ENCODE measurements around the gene PTPMT1.
"Not testable (repeated sequence)": the region's sequence is repeated elsewhere in the genome, so short reads cannot be mapped to it uniquely, and the experiment has no call there.

Gene PTPMT1

DNA sequence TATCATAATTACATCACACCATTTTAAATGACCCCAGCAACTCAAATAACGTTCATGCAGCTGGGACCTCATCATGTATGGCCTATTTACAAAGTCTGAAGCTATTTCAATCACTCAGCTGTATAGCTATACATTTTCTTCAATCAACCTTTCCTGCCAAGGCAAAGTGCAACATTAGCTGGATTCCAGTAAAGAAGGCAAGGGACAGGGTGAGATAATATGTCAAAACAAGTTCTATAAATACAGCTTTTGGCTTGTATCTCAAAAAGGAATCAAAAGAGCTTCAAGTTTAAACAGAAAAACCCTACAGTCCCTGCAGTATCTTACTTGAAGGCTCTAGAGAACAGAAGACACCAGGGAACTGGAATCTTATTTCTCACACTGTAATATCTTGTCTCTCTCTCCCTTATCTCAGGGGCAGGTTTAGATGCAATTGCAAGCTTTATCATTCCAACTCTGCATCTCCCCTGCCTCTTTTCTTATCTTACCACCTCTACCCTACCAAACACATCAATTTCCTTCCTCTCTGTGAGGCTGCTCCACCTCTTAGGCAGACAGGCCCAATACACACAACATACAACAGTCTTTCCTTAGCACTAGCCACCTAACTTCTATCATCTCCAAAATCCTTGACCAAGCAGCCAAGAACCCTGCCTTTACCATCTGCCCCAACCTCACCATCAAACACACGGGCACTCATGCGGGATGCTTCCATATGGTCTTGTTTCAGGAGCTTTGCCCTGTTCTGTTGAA is 47.0 kb upstream of the PTPMT1 start:
- 0 out of 2 replicates have a peak overlapping the region, but pooled peaks have one; percentile 3 for H3K9ac ChIP-seq (ENCODE audit: low read length)
- H4K20me1 ChIP-seq (ENCODE audit: low read depth, low read length), result peaks cover 16% of the 10 kb centered on the region; the same call in 1 of the 2 replicates
- no peaks in the 10 kb centered on the region for H3K36me3 ChIP-seq (ENCODE audit: low read length)
- no peak overlapping the region for H2AFZ ChIP-seq (ENCODE audit: low read depth, low read length, severe bottlenecking)
- H3F3A ChIP-seq (ENCODE audit: insufficient read depth), result peaks cover 5% of the 10 kb centered on the region; the same call in 1 of the 2 replicates
- no peak overlapping the region for H3K4me3 ChIP-seq (ENCODE audit: insufficient read depth, low read length, poor library complexity, severe bottlenecking)
- TF ChIP-seq EZH2phosphoT487 (conservative IDR thresholded peaks at IDR 0.05; ENCODE audit: low read length) (no peak), CTCF (IDR thresholded peaks at IDR 0.05; ENCODE audit: insufficient read depth, low read length, poor library complexity, severe bottlenecking) (no peak)
- H3K79me2 ChIP-seq (ENCODE audit: insufficient read depth, low read length), result peaks cover 98% of the 10 kb centered on the region
- no peaks in the 10 kb centered on the region for H3K9me2 ChIP-seq (replicated peaks; ENCODE audit: insufficient read depth, low read length)
- peak overlapping the region; percentile 15 for H3K4me2 ChIP-seq (ENCODE audit: low read depth, low read length, poor library complexity, severe bottlenecking)
- H3K27ac ChIP-seq (ENCODE audit: low read depth, low read length), result peak overlapping the region; percentile 38; the same call in 1 of the 2 replicates
- no peaks in the 10 kb centered on the region for H3K9me3 ChIP-seq (ENCODE audit: insufficient read depth, low read length)
- H3K27me3 ChIP-seq (ENCODE audit: low read length), result no peaks in the 10 kb centered on the region

GRCh38 chr11:47523490-47524225 is 41.7 kb upstream of the PTPMT1 start:
- Histone ChIP-seq H3K36me3 (ENCODE audit: low read length) (no peaks in the 10 kb centered on the region), H3K79me2 (ENCODE audit: insufficient read depth, low read length) (peaks cover 99% of the 10 kb centered on the region), H3F3A (ENCODE audit: insufficient read depth) (peaks cover 17% of the 10 kb centered on the region; the same call in 1 of the 2 replicates), H4K20me1 (ENCODE audit: low read depth, low read length) (peaks cover 22% of the 10 kb centered on the region; the same call in 1 of the 2 replicates), H3K27ac (ENCODE audit: low read depth, low read length) (peak overlapping the region; percentile 13; the same call in 1 of the 2 replicates), H3K9me2 (replicated peaks; ENCODE audit: insufficient read depth, low read length) (no peaks in the 10 kb centered on the region), H2AFZ (ENCODE audit: low read depth, low read length, severe bottlenecking) (no peak overlapping the region), H3K9me3 (ENCODE audit: insufficient read depth, low read length) (no peaks in the 10 kb centered on the region), H3K4me2 (ENCODE audit: low read depth, low read length, poor library complexity, severe bottlenecking) (peak overlapping the region; percentile 32), H3K9ac (ENCODE audit: low read length) (no peak overlapping the region), H3K27me3 (ENCODE audit: low read length) (no peaks in the 10 kb centered on the region), H3K4me3 (ENCODE audit: insufficient read depth, low read length, poor library complexity, severe bottlenecking) (no peak overlapping the region)
- TF ChIP-seq CTCF (IDR thresholded peaks at IDR 0.05; ENCODE audit: insufficient read depth, low read length, poor library complexity, severe bottlenecking), result no peak
- no peak for TF ChIP-seq EZH2phosphoT487 (conservative IDR thresholded peaks at IDR 0.05; ENCODE audit: low read length)

GRCh38 chr11:47524291-47524874 is 41.0 kb upstream of the PTPMT1 start:
- peaks cover 17% of the 10 kb centered on the region; the same call in 1 of the 2 replicates for H3F3A ChIP-seq (ENCODE audit: insufficient read depth)
- H4K20me1 ChIP-seq (ENCODE audit: low read depth, low read length), result peaks cover 17% of the 10 kb centered on the region; the same call in 1 of the 2 replicates
- H3K27me3 ChIP-seq (ENCODE audit: low read length), result no peaks in the 10 kb centered on the region
- no peak overlapping the region for H3K9ac ChIP-seq (ENCODE audit: low read length)
- peak overlapping the region; percentile 3; the same call in 1 of the 2 replicates for H3K27ac ChIP-seq (ENCODE audit: low read depth, low read length)
- H3K36me3 ChIP-seq (ENCODE audit: low read length), result no peaks in the 10 kb centered on the region
- no peaks in the 10 kb centered on the region for H3K9me3 ChIP-seq (ENCODE audit: insufficient read depth, low read length)
- H3K4me3 ChIP-seq (ENCODE audit: insufficient read depth, low read length, poor library complexity, severe bottlenecking), result no peak overlapping the region
- peak overlapping the region; percentile 32 for H3K4me2 ChIP-seq (ENCODE audit: low read depth, low read length, poor library complexity, severe bottlenecking)
- H3K79me2 ChIP-seq (ENCODE audit: insufficient read depth, low read length), result peaks cover 99% of the 10 kb centered on the region
- TF ChIP-seq CTCF (IDR thresholded peaks at IDR 0.05; ENCODE audit: insufficient read depth, low read length, poor library complexity, severe bottlenecking), result no peak
- no peak for TF ChIP-seq EZH2phosphoT487 (conservative IDR thresholded peaks at IDR 0.05; ENCODE audit: low read length)
- no peaks in the 10 kb centered on the region for H3K9me2 ChIP-seq (replicated peaks; ENCODE audit: insufficient read depth, low read length)
- no peak overlapping the region for H2AFZ ChIP-seq (ENCODE audit: low read depth, low read length, severe bottlenecking)

- not testable (repeated sequence) for H3K4me2 ChIP-seq (ENCODE audit: low read depth, low read length, poor library complexity, severe bottlenecking); H3K9me3 ChIP-seq (ENCODE audit: insufficient read depth, low read length); H3K36me3 ChIP-seq (ENCODE audit: low read length); H3K9ac ChIP-seq (ENCODE audit: low read length); H3K27ac ChIP-seq (ENCODE audit: low read depth, low read length); H3K27me3 ChIP-seq (ENCODE audit: low read length); H3K9me2 ChIP-seq (replicated peaks; ENCODE audit: insufficient read depth, low read length); H2AFZ ChIP-seq (ENCODE audit: low read depth, low read length, severe bottlenecking); H3K4me3 ChIP-seq (ENCODE audit: insufficient read depth, low read length, poor library complexity, severe bottlenecking)
- H3F3A ChIP-seq (ENCODE audit: insufficient read depth), result peaks cover 20% of the 10 kb centered on the region; the same call in 1 of the 2 replicates
- peaks cover 22% of the 10 kb centered on the region; the same call in 1 of the 2 replicates for H4K20me1 ChIP-seq (ENCODE audit: low read depth, low read length)
- peaks cover 99% of the 10 kb centered on the region for H3K79me2 ChIP-seq (ENCODE audit: insufficient read depth, low read length)
Measured at GRCh38 chr11:47526032-47526431, 39.4 kb upstream of the PTPMT1 start.
